ENCODE results near the gene SLC6A19. TPM values are rescaled to one million over a fixed set of nuclear protein-coding genes. Genes with fewer than 3 reads are reported as not detected.

The SLC6A19 gene
- total RNA-seq, 1 experiment from 2014 or later = 0.04 TPM

DNA sequence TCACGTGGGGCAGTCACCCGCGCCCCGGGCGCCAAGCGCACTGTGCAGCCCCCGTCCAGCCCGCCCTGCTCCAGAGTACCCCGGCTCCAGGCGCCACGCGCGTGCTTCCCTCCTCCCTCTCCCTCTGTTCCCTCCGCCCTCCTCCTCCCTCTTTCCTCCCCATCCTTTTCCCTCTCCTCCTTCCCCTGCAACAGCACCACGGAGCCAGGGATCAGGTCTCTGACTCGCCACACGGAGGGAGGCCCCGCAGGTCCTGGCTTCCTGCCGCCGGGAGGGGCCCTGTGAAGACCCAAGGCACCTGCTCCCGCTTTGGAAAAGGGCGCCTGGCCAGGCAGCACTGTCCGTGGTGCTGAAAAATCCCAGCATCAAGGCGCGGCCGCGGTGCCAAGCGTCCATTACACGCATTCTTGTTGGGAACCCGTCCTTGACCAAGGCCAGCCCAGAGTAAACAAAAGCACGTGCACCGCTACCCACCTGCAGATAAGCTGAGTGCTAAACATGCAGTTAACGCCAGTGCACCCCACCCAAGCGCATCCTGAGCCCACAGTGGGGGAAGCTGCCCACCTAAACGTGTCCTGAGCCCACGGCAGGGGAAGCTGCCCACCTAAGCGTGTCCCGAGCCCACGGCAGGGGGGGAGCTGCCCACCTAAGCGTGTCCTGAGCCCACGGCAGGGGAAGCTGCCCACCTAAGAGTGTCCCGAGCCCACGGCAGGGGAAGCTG lies 45.5 kb downstream of the SLC6A19 start (continued):
- TF ChIP-seq, protein P1, sequence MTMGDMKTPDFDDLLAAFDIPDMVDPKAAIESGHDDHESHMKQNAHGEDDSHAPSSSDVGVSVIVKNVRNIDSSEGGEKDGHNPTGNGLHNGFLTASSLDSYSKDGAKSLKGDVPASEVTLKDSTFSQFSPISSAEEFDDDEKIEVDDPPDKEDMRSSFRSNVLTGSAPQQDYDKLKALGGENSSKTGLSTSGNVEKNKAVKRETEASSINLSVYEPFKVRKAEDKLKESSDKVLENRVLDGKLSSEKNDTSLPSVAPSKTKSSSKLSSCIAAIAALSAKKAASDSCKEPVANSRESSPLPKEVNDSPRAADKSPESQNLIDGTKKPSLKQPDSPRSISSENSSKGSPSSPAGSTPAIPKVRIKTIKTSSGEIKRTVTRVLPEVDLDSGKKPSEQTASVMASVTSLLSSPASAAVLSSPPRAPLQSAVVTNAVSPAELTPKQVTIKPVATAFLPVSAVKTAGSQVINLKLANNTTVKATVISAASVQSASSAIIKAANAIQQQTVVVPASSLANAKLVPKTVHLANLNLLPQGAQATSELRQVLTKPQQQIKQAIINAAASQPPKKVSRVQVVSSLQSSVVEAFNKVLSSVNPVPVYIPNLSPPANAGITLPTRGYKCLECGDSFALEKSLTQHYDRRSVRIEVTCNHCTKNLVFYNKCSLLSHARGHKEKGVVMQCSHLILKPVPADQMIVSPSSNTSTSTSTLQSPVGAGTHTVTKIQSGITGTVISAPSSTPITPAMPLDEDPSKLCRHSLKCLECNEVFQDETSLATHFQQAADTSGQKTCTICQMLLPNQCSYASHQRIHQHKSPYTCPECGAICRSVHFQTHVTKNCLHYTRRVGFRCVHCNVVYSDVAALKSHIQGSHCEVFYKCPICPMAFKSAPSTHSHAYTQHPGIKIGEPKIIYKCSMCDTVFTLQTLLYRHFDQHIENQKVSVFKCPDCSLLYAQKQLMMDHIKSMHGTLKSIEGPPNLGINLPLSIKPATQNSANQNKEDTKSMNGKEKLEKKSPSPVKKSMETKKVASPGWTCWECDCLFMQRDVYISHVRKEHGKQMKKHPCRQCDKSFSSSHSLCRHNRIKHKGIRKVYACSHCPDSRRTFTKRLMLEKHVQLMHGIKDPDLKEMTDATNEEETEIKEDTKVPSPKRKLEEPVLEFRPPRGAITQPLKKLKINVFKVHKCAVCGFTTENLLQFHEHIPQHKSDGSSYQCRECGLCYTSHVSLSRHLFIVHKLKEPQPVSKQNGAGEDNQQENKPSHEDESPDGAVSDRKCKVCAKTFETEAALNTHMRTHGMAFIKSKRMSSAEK (CRISPR knock-in tag; IDR thresholded peaks at IDR 0.05; ENCODE audit: borderline replicate concordance) = no peak
- TF ChIP-seq CREB1 (CRISPR knock-in tag; IDR thresholded peaks at IDR 0.05) (peak; percentile 62; the same call in 1 of the 2 replicates), KAT7 (CRISPR knock-in tag; IDR thresholded peaks at IDR 0.05; ENCODE audit: borderline replicate concordance) (no peak; the same call in 1 of the 2 replicates), ZSCAN18 (CRISPR knock-in tag; IDR thresholded peaks at IDR 0.05) (no peak), ZNF512 (CRISPR knock-in tag; IDR thresholded peaks at IDR 0.05; ENCODE audit: borderline replicate concordance) (no peak), E2F1 (CRISPR knock-in tag; IDR thresholded peaks at IDR 0.05) (no peak; the same call in 1 of the 2 replicates), AFF4 (CRISPR knock-in tag; IDR thresholded peaks at IDR 0.05; ENCODE audit: borderline replicate concordance) (0 out of 2 replicates have a peak, but pooled peaks have one; percentile 70), ATF2 (CRISPR knock-in tag; IDR thresholded peaks at IDR 0.05; ENCODE audit: borderline replicate concordance, low read depth) (no peak; the same call in 1 of the 2 replicates), ZNF416 (CRISPR knock-in tag; IDR thresholded peaks at IDR 0.05) (no peak), ZNF317 (CRISPR knock-in tag; IDR thresholded peaks at IDR 0.05; ENCODE audit: borderline replicate concordance, low read depth) (no peak), FOXJ3 (CRISPR knock-in tag; IDR thresholded peaks at IDR 0.05; ENCODE audit: borderline replicate concordance) (no peak), ZNF219 (CRISPR knock-in tag; IDR thresholded peaks at IDR 0.05; ENCODE audit: borderline replicate concordance) (peak; percentile 52; the same call in 1 of the 2 replicates), ZNF121 (CRISPR knock-in tag; IDR thresholded peaks at IDR 0.05) (no peak)
- TF ChIP-seq, protein P2, sequence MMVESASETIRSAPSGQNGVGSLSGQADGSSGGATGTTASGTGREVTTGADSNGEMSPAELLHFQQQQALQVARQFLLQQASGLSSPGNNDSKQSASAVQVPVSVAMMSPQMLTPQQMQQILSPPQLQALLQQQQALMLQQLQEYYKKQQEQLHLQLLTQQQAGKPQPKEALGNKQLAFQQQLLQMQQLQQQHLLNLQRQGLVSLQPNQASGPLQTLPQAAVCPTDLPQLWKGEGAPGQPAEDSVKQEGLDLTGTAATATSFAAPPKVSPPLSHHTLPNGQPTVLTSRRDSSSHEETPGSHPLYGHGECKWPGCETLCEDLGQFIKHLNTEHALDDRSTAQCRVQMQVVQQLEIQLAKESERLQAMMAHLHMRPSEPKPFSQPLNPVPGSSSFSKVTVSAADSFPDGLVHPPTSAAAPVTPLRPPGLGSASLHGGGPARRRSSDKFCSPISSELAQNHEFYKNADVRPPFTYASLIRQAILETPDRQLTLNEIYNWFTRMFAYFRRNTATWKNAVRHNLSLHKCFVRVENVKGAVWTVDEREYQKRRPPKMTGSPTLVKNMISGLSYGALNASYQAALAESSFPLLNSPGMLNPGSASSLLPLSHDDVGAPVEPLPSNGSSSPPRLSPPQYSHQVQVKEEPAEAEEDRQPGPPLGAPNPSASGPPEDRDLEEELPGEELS (CRISPR knock-in tag; IDR thresholded peaks at IDR 0.05) = peak; percentile 89
- TF ChIP-seq, protein P3, sequence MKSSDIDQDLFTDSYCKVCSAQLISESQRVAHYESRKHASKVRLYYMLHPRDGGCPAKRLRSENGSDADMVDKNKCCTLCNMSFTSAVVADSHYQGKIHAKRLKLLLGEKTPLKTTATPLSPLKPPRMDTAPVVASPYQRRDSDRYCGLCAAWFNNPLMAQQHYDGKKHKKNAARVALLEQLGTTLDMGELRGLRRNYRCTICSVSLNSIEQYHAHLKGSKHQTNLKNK (CRISPR knock-in tag; IDR thresholded peaks at IDR 0.05) = no peak
- TF ChIP-seq, protein P4, sequence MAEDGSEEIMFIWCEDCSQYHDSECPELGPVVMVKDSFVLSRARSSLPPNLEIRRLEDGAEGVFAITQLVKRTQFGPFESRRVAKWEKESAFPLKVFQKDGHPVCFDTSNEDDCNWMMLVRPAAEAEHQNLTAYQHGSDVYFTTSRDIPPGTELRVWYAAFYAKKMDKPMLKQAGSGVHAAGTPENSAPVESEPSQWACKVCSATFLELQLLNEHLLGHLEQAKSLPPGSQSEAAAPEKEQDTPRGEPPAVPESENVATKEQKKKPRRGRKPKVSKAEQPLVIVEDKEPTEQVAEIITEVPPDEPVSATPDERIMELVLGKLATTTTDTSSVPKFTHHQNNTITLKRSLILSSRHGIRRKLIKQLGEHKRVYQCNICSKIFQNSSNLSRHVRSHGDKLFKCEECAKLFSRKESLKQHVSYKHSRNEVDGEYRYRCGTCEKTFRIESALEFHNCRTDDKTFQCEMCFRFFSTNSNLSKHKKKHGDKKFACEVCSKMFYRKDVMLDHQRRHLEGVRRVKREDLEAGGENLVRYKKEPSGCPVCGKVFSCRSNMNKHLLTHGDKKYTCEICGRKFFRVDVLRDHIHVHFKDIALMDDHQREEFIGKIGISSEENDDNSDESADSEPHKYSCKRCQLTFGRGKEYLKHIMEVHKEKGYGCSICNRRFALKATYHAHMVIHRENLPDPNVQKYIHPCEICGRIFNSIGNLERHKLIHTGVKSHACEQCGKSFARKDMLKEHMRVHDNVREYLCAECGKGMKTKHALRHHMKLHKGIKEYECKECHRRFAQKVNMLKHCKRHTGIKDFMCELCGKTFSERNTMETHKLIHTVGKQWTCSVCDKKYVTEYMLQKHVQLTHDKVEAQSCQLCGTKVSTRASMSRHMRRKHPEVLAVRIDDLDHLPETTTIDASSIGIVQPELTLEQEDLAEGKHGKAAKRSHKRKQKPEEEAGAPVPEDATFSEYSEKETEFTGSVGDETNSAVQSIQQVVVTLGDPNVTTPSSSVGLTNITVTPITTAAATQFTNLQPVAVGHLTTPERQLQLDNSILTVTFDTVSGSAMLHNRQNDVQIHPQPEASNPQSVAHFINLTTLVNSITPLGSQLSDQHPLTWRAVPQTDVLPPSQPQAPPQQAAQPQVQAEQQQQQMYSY (CRISPR knock-in tag; IDR thresholded peaks at IDR 0.05) = no peak
